ENCODE measurements around the gene S100A8.
"Not testable (repeated sequence)": the region's sequence is repeated elsewhere in the genome, so short reads cannot be mapped to it uniquely, and the experiment has no call there.

Gene S100A8

GRCh38 chr1:153347856-153348255 lies 43.0 kb downstream of the S100A8 start:
- no peak for DNase-seq (ENCODE audit: low read depth in 2 of 3, low spot score in 2 of 3)

GRCh38 chr1:153347049-153347448 lies 43.8 kb downstream of the S100A8 start:
- not testable (repeated sequence) for DNase-seq (ENCODE audit: low read depth in 2 of 3, low spot score in 2 of 3)

- DNase-seq (ENCODE audit: low read depth in 2 of 3, low spot score in 2 of 3): no peak
Measured at GRCh38 chr1:153346077-153346723, 44.7 kb downstream of the S100A8 start.

- DNase-seq (ENCODE audit: low read depth in 2 of 3, low spot score in 2 of 3): no peak
Measured at GRCh38 chr1:153345187-153346076, 45.4 kb downstream of the S100A8 start.

GRCh38 chr1:153344718-153345025 lies 46.2 kb downstream of the S100A8 start:
- DNase-seq (ENCODE audit: low read depth in 2 of 3, low spot score in 2 of 3): no peak

GRCh38 chr1:153343811-153344717 lies 46.8 kb downstream of the S100A8 start:
- no peak for DNase-seq (ENCODE audit: low read depth in 2 of 3, low spot score in 2 of 3)

- no peak for DNase-seq (ENCODE audit: low read depth in 2 of 3, low spot score in 2 of 3)
Measured at GRCh38 chr1:153343040-153343681, 47.7 kb downstream of the S100A8 start.

GRCh38 chr1:153342178-153342577 lies 48.7 kb downstream of the S100A8 start:
- no peak for DNase-seq (ENCODE audit: low read depth in 2 of 3, low spot score in 2 of 3)

- no peak for DNase-seq (ENCODE audit: low read depth in 2 of 3, low spot score in 2 of 3)
Measured at GRCh38 chr1:153341431-153341934, 49.4 kb downstream of the S100A8 start.

GRCh38 chr1:153340356-153340755 lies 50.5 kb downstream of the S100A8 start:
- DNase-seq (ENCODE audit: low read depth in 2 of 3, low spot score in 2 of 3): no peak

Data from activated CD8-positive, alpha-beta memory T cell treated with anti-CD3 and anti-CD28 coated beads for 48 hours (primary cell).